Natural killer cell (primary cell): Measurements from ENCODE around the gene FRMD4A. TPM values are rescaled to one million over a fixed set of nuclear protein-coding genes. Genes with fewer than 3 reads are reported as not detected.

Experiments
- ATAC-seq, 3 donors: fragments of 150-1000 bp in 2 of 3; fragments of 200-7000 bp in 1 of 3; cut with Tn5 transposase; 1 replicate in 1 of 3; 2 replicates in 2 of 3; pipeline ENCODE4 v1.10.0; 2021; ENCODE audit warnings: mild to moderate bottlenecking in 2 of 3, moderate library complexity in 2 of 3
- DNase-seq, 2 donors: peaks; one replicate each; pipeline versions ENCODE4 v3.0.0 to v3.0.0-alpha.2; 2013 to 2021; ENCODE audit warnings: mixed read lengths in 1 of 2
- H3K27ac ChIP-seq: one replicate; pipeline ENCODE4 v1.5.1; 2013; ENCODE audit warnings: mild to moderate bottlenecking, low read length
- H3K27me3 ChIP-seq: one replicate; pipeline ENCODE4 v1.6.1; 2013; ENCODE audit warnings: low read length; ENCODE audit not compliant: control insufficient read depth, insufficient read depth
- H3K36me3 ChIP-seq: one replicate; pipeline ENCODE4 v1.6.1; 2013; ENCODE audit warnings: low read length; ENCODE audit not compliant: control insufficient read depth, insufficient read depth
- H3K4me1 ChIP-seq: one replicate; pipeline ENCODE4 v1.6.1; 2013; ENCODE audit warnings: low read length; ENCODE audit not compliant: control insufficient read depth, insufficient read depth
- H3K4me3 ChIP-seq: one replicate; pipeline ENCODE4 v1.5.1; 2013; ENCODE audit warnings: low read length
- H3K9me3 ChIP-seq: one replicate; pipeline ENCODE4 v1.6.1; 2013; ENCODE audit warnings: low read length; ENCODE audit not compliant: control insufficient read depth, insufficient read depth
- H3K27ac Mint-ChIP-seq, 2 donors: one replicate each; pipeline ENCODE4 v1.8.0; 2022; ENCODE audit warnings: mild to moderate bottlenecking in 2 of 2, mixed read lengths in 2 of 2, moderate library complexity in 1 of 2
- H3K27me3 Mint-ChIP-seq, 2 donors: one replicate each; pipeline ENCODE4 v1.8.0; 2022; ENCODE audit warnings: low read depth in 2 of 2, mixed read lengths in 2 of 2
- H3K36me3 Mint-ChIP-seq: one replicate; pipeline ENCODE4 v1.8.0; 2022; ENCODE audit warnings: mixed read lengths
- H3K4me1 Mint-ChIP-seq, 2 donors: one replicate each; pipeline ENCODE4 v1.8.0; 2022; ENCODE audit warnings: mixed read lengths in 2 of 2
- H3K4me3 Mint-ChIP-seq: one replicate; pipeline ENCODE4 v1.8.0; 2022; ENCODE audit warnings: mild to moderate bottlenecking, moderate library complexity, mixed read lengths
- H3K9me3 Mint-ChIP-seq, 2 donors: one replicate each; pipeline ENCODE4 v1.8.0; 2022; ENCODE audit warnings: mixed read lengths in 2 of 2
- WGBS: methylation state at CpG from one replicate; pipeline ENCODE4 v1.1.7; 2013; ENCODE audit warnings: missing lambda C conversion rate; ENCODE audit not compliant: insufficient coverage; 5-methylcytosine and 5-hydroxymethylcytosine counted together
- intact Hi-C: fragments of 100-400 bp; cut with micrococcal nuclease; formaldehyde crosslinking; loops from one replicate; pipeline ENCODE4 v1.14.2; 2022
- total RNA-seq, 4 donors: library from RNA; stranded (reverse); fragments of 120-200 nt in 1 of 4; gene quantifications; one replicate each; pipeline versions ENCODE4 v1.2.3 to v1.2.4, GENCODE V29; 2013 to 2022
- TF ChIP-seq, protein P1 (sequence below): fragments of 200-600 bp; IDR thresholded peaks from one replicate; pipeline ENCODE4 v1.8.0; 2022; ENCODE audit warnings: antibody characterized with exemption

The FRMD4A gene
- total RNA-seq, 3 donors from 2014 or later (not counting 1 experiment from before 2014, with no cell fraction given): 0.36 to 0.38 TPM; not detected in 1

DNA sequence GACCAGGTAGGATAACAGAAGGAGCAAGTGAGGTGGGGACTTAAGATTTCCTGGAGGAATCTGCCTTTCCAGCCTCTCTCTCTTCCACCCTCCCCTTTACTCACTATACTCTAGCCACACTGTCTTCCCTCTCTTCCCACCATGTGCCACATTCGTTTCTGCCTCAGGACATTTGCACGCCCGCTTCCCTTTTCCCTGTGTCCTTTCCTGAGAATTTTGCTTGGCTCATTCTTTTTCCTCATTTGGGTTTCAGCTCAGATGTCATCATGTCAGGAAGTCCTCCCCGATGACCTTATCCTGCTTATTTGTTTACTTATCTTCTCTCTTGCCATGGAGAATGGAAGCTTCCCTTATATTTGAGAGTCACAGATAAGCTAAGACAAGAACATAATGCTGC is 380.2 kb downstream of the FRMD4A start:
- H3K4me1 Mint-ChIP-seq: no peaks in the 10 kb centered on the region
- DNase-seq (no peak), ATAC-seq (no peak)
- H3K27me3 Mint-ChIP-seq: peaks cover 25 to 27% of the 10 kb centered on the region in 2 donors
- H3K27ac ChIP-seq: no peak overlapping the region
- no peaks in the 10 kb centered on the region for H3K9me3 Mint-ChIP-seq
- no peak overlapping the region for H3K4me3 Mint-ChIP-seq
- 80% methylated on average over 4 of the region's 4 CpGs for WGBS
- no peaks in the 10 kb centered on the region for H3K36me3 ChIP-seq
- H3K27ac Mint-ChIP-seq: no peak overlapping the region
- H3K27me3 ChIP-seq: no peaks in the 10 kb centered on the region
- TF ChIP-seq, protein P1, sequence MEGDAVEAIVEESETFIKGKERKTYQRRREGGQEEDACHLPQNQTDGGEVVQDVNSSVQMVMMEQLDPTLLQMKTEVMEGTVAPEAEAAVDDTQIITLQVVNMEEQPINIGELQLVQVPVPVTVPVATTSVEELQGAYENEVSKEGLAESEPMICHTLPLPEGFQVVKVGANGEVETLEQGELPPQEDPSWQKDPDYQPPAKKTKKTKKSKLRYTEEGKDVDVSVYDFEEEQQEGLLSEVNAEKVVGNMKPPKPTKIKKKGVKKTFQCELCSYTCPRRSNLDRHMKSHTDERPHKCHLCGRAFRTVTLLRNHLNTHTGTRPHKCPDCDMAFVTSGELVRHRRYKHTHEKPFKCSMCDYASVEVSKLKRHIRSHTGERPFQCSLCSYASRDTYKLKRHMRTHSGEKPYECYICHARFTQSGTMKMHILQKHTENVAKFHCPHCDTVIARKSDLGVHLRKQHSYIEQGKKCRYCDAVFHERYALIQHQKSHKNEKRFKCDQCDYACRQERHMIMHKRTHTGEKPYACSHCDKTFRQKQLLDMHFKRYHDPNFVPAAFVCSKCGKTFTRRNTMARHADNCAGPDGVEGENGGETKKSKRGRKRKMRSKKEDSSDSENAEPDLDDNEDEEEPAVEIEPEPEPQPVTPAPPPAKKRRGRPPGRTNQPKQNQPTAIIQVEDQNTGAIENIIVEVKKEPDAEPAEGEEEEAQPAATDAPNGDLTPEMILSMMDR: no peak
- no peak overlapping the region for H3K4me3 ChIP-seq
- H3K36me3 Mint-ChIP-seq: no peaks in the 10 kb centered on the region
- intact Hi-C loops: no loop called here
- H3K4me1 ChIP-seq: no peaks in the 10 kb centered on the region
- no peaks in the 10 kb centered on the region for H3K9me3 ChIP-seq

DNA sequence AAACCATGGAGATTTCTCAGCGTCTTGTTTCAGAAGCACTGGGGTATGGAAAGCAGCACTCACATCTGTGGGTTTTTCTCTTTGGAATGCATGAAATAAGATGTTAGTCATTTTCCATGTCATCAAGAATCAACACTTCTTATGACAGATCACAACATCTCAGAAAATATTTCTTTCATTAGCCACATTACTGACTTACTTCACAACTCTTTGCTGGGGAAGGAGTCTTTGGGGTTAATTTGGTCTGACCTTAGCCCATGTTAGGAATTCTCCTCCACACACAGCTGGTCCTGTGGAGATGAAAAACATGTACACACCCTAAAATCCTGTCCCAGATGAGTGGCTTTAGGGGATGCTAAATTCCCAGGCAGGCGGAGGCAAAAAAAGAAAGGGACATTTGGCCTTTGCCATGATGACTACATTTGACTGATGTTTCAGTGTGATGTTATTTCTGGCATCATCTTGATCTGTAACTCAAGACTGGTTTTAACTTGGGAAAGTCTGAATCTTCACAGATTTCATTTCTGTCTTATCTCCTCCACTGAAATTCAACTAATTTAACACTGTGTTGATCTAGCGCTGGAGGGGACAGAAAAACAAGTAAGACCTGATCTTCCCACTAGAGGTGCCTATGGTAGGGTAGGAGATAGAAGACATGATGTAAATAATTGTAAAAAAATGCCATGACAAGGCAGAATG is 380.7 kb downstream of the FRMD4A start:
- H3K27ac ChIP-seq: no peak overlapping the region
- no peaks in the 10 kb centered on the region for H3K4me1 ChIP-seq
- Mint-ChIP-seq H3K4me1 (no peaks in the 10 kb centered on the region), H3K27ac (no peak overlapping the region), H3K36me3 (no peaks in the 10 kb centered on the region), H3K4me3 (no peak overlapping the region), H3K27me3 (peaks cover 25 to 27% of the 10 kb centered on the region in 2 donors), H3K9me3 (no peaks in the 10 kb centered on the region)
- H3K9me3 ChIP-seq: no peaks in the 10 kb centered on the region
- 93% methylated on average over 3 of the region's 3 CpGs for WGBS
- no peaks in the 10 kb centered on the region for H3K27me3 ChIP-seq
- no peaks in the 10 kb centered on the region for H3K36me3 ChIP-seq
- TF ChIP-seq, protein P1: no peak
- intact Hi-C loops: no loop called here
- no peak overlapping the region for H3K4me3 ChIP-seq
- DNase-seq (no peak), ATAC-seq (no peak)

DNA sequence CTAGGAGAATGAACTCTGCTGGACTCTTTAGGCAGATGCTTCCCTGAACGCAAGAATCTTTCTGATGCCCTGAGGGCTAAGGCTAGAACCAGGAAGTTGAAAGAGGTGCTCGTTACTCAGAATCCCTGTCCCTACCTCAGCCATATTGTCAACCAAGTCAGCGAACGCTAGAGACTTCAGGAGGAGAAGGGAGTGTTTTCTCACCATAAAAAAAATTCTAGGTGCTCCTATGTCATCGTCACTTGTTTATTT is 384.6 kb downstream of the FRMD4A start:
- H3K9me3 ChIP-seq: no peaks in the 10 kb centered on the region
- H3K4me3 ChIP-seq: no peak overlapping the region
- no peak overlapping the region for H3K27ac ChIP-seq
- intact Hi-C loops: no loop called here
- Mint-ChIP-seq H3K4me3 (no peak overlapping the region), H3K27me3 (peaks cover 12 to 15% of the 10 kb centered on the region in 2 donors), H3K9me3 (no peaks in the 10 kb centered on the region), H3K4me1 (no peaks in the 10 kb centered on the region), H3K27ac (no peak overlapping the region), H3K36me3 (no peaks in the 10 kb centered on the region)
- no peaks in the 10 kb centered on the region for H3K27me3 ChIP-seq
- H3K36me3 ChIP-seq: no peaks in the 10 kb centered on the region
- ATAC-seq (no peak), DNase-seq (no peak)
- no peaks in the 10 kb centered on the region for H3K4me1 ChIP-seq
- WGBS: 85% methylated on average over 5 of the region's 5 CpGs
- TF ChIP-seq, protein P1: no peak
